Jurkat, Clone E6-1 (cell line): ENCODE results near the gene MR1.
A peak's percentile ranks its signal among the peaks of the same experiment; 100 is the strongest.
"Not testable (repeated sequence)": the region's sequence is repeated elsewhere in the genome, so short reads cannot be mapped to it uniquely, and the experiment has no call there.

ENCODE experiments used
- DNase-seq: peaks from one replicate; pipeline ENCODE4 v3.0.0-alpha.2; 2011; ENCODE audit warnings: low read depth, low spot score
- H3K4me3 ChIP-seq: 2 replicates; pipeline ENCODE4 v1.5.1; 2011; ENCODE audit warnings: mild to moderate bottlenecking, low read length, control low read depth, moderate library complexity

MR1 gene

DNA sequence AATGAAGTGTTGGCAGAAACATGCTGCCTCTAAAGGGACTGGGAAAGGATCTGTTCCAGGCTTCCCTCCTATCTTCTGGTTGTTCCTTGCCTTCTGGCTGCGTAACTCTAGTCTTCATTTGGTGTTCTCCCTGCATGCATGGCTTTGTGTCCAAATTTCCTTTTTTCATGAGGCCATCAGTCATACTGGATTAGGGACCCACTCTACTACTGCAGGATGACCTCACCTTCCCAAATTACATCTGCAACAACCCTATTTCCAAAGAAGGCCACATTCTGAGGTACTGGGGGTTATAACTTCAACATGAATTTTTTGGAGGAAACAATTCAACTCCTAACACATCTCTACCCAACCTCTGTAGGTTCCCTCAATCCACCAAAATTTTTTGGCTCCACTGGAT, 26.3 kb downstream of the MR1 start:
- no peak for DNase-seq
- no peak overlapping the region for H3K4me3 ChIP-seq

- DNase-seq, H3K4me3 ChIP-seq: not testable (repeated sequence)
Measured at GRCh38 chr1:181060947-181061346, 27.2 kb downstream of the MR1 start.

- H3K4me3 ChIP-seq, result no peak overlapping the region
- DNase-seq, result no peak
Measured at GRCh38 chr1:181061487-181061886, 27.7 kb downstream of the MR1 start.

- H3K4me3 ChIP-seq, result no peak overlapping the region
- DNase-seq, result no peak
Measured at GRCh38 chr1:181061891-181062835, 28.4 kb downstream of the MR1 start.

DNA sequence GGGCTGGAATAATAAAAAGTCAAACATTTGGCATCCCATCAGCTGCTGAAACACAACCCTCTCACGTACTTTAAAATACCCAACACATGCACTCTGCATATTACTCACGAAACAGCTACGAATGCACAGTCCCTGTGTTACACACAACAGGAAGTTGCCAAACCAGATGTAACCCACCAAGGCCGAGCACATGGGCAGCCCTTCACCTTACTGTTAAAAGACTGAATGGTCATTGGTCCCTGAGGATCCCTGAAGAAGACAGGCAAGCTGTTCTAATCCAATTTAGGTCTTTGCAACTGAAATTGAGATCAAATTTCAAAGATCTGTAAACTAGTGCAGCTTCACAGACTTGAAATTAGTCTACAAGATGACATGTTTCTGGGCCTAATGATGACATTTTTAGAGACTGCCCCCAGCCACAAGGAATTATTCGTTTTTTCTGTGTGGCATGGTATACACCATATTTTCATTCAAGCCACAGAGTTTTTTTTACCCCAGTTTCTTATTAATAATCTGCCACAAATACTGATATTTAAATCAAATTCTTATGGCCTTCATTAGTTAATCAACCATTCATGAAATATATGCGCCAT, 29.1 kb downstream of the MR1 start:
- no peak for DNase-seq
- no peak overlapping the region for H3K4me3 ChIP-seq

DNA sequence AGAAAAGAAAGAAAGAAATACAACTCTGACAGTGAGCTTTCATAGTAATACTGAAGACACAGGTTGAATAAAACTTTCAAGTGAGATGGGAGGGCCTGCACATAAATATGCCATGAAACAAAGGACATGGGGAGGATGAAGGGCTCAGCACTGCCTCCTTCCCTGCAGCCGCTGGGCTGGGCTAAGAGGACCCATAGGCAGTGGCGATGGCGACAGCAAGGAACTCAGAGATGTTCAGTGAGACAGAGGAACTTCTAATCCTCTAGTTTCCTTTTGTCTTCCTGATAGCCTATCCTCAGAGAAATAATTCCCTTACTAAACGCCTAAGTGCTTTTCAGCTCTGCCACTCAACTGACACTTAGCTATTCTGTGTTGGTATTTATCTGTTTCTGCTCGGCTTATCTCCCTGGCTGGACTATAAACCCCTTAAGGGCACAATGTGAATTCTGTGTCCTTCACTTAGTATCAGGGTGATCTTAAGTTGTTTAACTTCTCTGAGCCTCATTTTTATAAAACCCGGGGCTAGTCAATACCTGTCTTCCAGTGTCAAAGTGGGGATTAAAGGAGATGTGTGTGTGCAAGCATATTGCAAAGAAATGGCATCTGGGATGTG, 30.3 kb downstream of the MR1 start:
- no peak for DNase-seq
- no peak overlapping the region for H3K4me3 ChIP-seq

DNA sequence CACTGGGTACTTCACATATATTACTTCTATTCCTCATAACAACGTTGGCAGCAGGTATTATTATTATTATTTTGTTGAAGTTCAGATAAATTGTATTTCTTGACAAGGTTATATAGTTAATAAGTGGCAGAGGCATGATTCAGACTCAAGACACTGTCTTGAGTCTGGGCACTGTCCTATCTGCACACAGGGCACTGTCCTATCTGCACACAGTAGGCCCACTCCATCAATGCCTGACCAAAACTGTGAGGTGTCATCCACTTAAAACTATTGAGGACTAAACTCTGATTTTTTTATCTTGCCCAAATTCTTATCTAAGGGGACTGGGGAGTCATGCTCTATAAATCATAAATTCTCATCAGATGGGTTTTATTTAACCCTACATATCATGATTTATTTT, 30.9 kb downstream of the MR1 start:
- no peak overlapping the region for H3K4me3 ChIP-seq
- DNase-seq, result no peak

DNA sequence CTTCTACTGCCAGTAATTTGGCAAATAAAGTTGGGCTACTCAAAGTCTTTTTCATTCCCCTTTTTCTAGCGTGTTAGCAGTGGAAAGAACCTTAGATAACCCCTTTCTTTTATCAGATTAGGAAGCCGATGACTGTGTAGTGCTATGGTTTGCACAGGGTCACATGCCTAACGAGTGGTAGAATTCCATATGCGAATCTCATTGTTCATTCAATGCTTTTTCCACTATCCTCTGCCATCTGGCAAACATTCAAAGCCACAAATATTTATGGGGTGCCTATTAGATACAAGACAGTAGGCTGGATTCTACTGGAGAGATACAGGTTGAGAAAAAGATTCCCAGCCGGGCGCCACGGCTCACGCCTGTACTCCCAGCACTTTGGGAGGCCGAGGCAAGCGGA, 39.9 kb downstream of the MR1 start:
- no peak overlapping the region for H3K4me3 ChIP-seq
- no peak for DNase-seq

- DNase-seq, result no peak
- no peak overlapping the region for H3K4me3 ChIP-seq
Measured at GRCh38 chr1:181075766-181076350, 42.1 kb downstream of the MR1 start.

DNA sequence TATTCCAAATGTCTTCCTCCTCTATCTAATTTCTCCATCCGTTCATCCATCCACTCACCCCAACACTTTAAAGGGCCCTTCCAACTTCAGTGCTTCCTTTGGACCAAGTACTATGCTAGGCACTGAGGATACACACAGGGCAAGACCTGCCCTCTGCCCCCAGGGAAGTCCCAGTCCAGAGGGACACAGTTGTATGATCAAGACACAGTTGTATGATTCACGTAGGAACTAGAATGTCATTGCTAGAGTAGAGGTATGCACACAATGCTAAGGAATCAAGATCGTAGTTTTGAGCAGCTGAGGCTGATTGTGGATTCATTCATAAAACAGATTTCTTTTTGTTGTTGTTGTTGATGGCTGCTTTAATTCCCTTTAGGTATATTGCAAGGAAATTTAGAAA, 43.1 kb downstream of the MR1 start:
- no peak for DNase-seq
- no peak overlapping the region for H3K4me3 ChIP-seq

- no peak for DNase-seq
- H3K4me3 ChIP-seq, result no peak overlapping the region
Measured at GRCh38 chr1:181077576-181078242, 43.9 kb downstream of the MR1 start.

- H3K4me3 ChIP-seq, result no peak overlapping the region
- DNase-seq, result no peak
Measured at GRCh38 chr1:181079382-181079781, 45.6 kb downstream of the MR1 start.

- no peak overlapping the region for H3K4me3 ChIP-seq
- no peak for DNase-seq
Measured at GRCh38 chr1:181079920-181080319, 46.1 kb downstream of the MR1 start.

DNA sequence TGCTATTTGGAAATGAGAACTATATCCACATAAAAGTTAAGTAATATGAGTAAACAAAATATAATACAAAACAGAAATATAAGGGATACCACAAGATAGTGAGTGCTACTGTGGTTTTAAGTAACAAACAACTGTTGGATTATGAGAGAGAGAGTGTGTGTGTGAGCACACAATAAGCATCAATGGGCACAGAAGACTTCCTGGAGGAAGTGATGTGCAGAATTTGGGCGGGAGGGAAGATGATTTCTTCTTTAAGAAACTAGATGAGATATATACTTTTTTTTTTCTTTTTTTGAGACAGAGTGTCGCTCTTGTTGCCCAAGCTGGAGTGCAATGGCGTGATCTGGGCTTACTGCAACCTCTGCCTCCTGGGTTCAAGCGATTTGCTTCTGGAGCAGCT, 46.8 kb downstream of the MR1 start:
- DNase-seq, result peak; percentile 31
- no peak overlapping the region for H3K4me3 ChIP-seq

GRCh38 chr1:181081395-181081794, 47.6 kb downstream of the MR1 start:
- H3K4me3 ChIP-seq, result no peak overlapping the region
- DNase-seq, result no peak

DNA sequence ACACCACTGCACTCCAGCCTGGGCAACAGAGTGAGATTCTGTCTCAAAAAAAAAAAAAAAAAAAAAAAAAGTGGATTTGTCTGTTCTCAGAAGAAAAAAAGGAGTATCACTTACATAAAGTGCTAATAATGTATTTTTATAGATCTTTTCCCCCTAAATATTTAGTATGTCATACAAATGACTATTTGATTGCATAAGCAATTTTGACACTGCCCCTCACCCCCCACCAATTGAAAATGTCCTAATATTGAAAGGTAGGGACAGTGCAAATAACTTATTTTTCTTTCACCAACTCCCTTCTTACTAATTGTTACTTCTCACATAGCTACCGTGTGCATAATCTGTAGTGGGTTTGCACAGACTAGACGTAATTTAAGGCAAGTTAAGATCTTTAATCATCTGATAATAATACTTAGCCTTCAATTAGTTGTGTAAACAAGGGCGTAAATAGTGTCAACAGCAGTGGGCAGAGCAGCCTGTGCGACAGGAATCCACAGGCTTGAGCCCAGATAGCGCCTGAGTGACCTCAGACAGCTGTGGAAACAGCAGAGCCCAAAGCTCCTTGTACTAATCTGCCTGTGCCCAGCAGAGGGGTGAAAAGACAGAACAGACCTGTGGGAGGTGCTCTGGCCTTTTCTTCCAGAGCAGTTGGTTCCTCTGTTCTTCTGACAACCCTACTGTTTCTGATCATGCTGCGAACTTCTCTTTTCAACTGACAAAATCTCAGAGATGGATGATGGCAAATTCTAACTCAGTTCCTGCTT, 50.2 kb downstream of the MR1 start:
- H3K4me3 ChIP-seq, result no peak overlapping the region
- DNase-seq, result peak; percentile 60

DNA sequence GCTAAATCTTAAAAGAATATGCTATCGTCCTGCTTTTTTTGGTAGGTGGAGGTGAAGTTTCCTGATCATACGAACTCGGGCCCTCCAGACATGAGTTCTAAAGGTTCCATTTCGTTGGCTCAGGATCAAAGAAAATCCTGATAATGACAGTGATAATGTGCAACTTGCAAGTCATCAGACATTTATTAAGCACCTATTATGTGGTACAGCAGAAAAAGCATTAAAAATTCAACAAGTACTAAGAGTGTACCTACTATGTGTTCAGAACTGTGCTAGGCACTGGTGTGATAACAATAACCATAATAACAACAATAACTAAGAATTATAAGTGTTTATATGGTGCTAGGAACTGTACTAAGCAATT, 50.8 kb downstream of the MR1 start:
- H3K4me3 ChIP-seq, result no peak overlapping the region
- no peak for DNase-seq

DNA sequence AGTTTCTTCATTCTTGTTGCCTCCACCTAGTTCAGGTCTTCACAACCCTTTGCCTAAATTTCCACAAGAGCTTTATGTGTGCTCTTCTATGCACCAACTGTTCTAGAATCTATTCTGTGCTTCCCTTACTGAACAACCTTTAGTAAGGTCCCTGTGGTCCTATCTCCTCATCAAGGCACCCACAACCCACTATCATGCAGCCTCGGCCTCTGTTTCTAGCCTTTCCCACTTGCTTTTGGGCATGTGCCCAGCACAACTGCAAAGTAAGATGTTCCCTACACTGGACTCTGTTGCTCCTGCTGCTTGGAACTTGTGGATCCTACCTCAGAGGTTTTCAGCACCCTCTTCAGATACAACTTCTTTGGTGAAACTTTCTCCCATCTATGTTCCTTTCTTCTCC, 52.3 kb downstream of the MR1 start:
- H3K4me3 ChIP-seq, result no peak overlapping the region
- no peak for DNase-seq

GRCh38 chr1:181086926-181087325, 53.1 kb downstream of the MR1 start:
- no peak for DNase-seq
- no peak overlapping the region for H3K4me3 ChIP-seq
